Heart right ventricle (tissue), 16 donors: ENCODE data around the gene ADCY4. TPM values are rescaled to one million over a fixed set of nuclear protein-coding genes. Genes with fewer than 3 reads are reported as not detected.

ENCODE experiments used
- ATAC-seq, 8 donors: fragments of 200-7000 bp; cut with Tn5 transposase; one replicate each; pipeline ENCODE4 v1.9.1; 2020; ENCODE audit warnings: mild to moderate bottlenecking in 8 of 8, moderate library complexity in 8 of 8, moderate number of reproducible peaks in 1 of 8
- DNase-seq, 2 donors: peaks; one replicate each; pipeline ENCODE4 v3.0.0-alpha.2; 2020
- H3K27ac ChIP-seq, 10 donors: fragments of 200-600 bp; sonication (generic) in 2 of 10; one replicate each; pipeline versions ENCODE4 v1.5.0 to v1.8.0; 2020 to 2022; ENCODE audit warnings: mild to moderate bottlenecking in 3 of 10
- H3K27me3 ChIP-seq, 7 donors: fragments of 200-600 bp; one replicate each; pipeline ENCODE4 v1.8.0; 2021 to 2022; ENCODE audit warnings: mild to moderate bottlenecking in 2 of 7
- H3K36me3 ChIP-seq, 9 donors: fragments of 200-600 bp; sonication (generic) in 1 of 9; one replicate each; pipeline versions ENCODE4 v1.5.0 to v1.8.0; 2020 to 2022; ENCODE audit warnings: mild to moderate bottlenecking in 2 of 9
- H3K4me1 ChIP-seq, 9 donors: fragments of 200-600 bp; sonication (generic) in 1 of 9; one replicate each; pipeline versions ENCODE4 v1.5.0 to v1.8.0; 2020 to 2022; ENCODE audit warnings: mild to moderate bottlenecking in 4 of 9
- H3K4me3 ChIP-seq, 10 donors: fragments of 200-600 bp; sonication (generic) in 2 of 10; one replicate each; pipeline versions ENCODE4 v1.5.0 to v1.8.0; 2020 to 2022; ENCODE audit warnings: mild to moderate bottlenecking in 7 of 10, moderate library complexity in 2 of 10
- H3K9me3 ChIP-seq, 11 donors: fragments of 200-600 bp in 10 of 11; sonication (generic) in 2 of 11; one replicate each; pipeline versions ENCODE4 v1.5.0 to v1.8.0; 2013 to 2022; ENCODE audit warnings: mild to moderate bottlenecking in 2 of 11, control low read depth in 1 of 11, moderate library complexity in 1 of 11
- CTCF ChIP-seq, 9 donors: fragments of 200-600 bp; sonication (generic) in 2 of 9; IDR thresholded peaks; one replicate each; pipeline versions ENCODE4 v1.5.0 to v1.8.0; 2021 to 2022; ENCODE audit warnings: antibody characterized with exemption in 9 of 9, mild to moderate bottlenecking in 5 of 9, moderate library complexity in 1 of 9
- whole genome bisulfite sequencing, 2 donors: extraction: QIAGEN DNeasy Blood & Tissue Kit; methylation state at CpG; one replicate each; pipeline ENCODE4 v1.1.7; 2013; ENCODE audit warnings: inconsistent platforms in 1 of 2; 5-methylcytosine and 5-hydroxymethylcytosine counted together
- intact Hi-C, 10 donors: fragments of 100-400 bp; cut with DNase I; formaldehyde crosslinking; loops; one replicate each; pipeline versions ENCODE4 v1.11.1 to v1.14.2; 2022
- long read RNA-seq, 3 donors: library from polyadenylated mRNA; unstranded; transcript quantifications; one replicate each; pipeline ENCODE4 v2.0.0, GENCODE V29; 2020 to 2021
- polyA plus RNA-seq, 2 donors: library from polyadenylated mRNA; stranded (reverse); fragments of 200-250 nt; gene quantifications; one replicate each; pipeline ENCODE4 v1.2.3, GENCODE V29; 2013
- total RNA-seq, 10 donors: library from RNA; stranded (reverse); fragmentation: NEBNext Ultra II Directional in 3 of 10; extraction: Animal tissue kit (Norgen Biotek cat#: 25700) in 3 of 10; gene quantifications; one replicate each; pipeline versions ENCODE4 v1.2.1 to v1.2.4, GENCODE V29; 2021 to 2023
- donor health status: Arrhythmogenic right ventricular cardiomyopathy.
- donor health status: ischemic (EF 13 %, LVEDD 7.1; RV severe dilation, severe dysfunction).
- donor health status: healthy with polysubstance abuse.
- donor health status: DM: no; HTN: yes; CAD: no.
- donor health status: DM: no; HTN: no; CAD: no.
- donor health status: ischemic (EF 25% LVEDD 6.9; RV normal size, moderate dysfunction).
- donor health status: ischemic (EF 25% LVEDD 5.7; RV mildly dilated, moderate dysfunction).
- donor health status: healthy.
- donor health status: DM: yes; HTN: yes; CAD: no.
- donor health status: Ischemic cardiomyopathy.
- donor health status: ischemic (EF 35%, LVEDD 5.7; RV mildly dilated, moderate dysfunction).
- donor health status: nonischemic (EF 11% LVEDD 7.7; RV severe dilation, severe dysfunction).
- donor health status: DM: yes; HTN: yes; CAD: no.
- donor health status: PGD.
- donor health status: ischemic (EF 29% LVEDD 5.4; RV normal size, mild dysfunction).
- donor health status: nonischemic (EF 23%, LVEDD 6.1; RV moderate dilation, normal function).

The ADCY4 gene
- total RNA-seq (10 to 100 TPM; 17.4 to 37.0 (median 22.9) TPM), polyA plus RNA-seq (100 to 1,000 TPM in 1 of 2 donors, 10 to 100 TPM in 1; 23.1 to 104 TPM)
- long read RNA-seq, donor 1, transcript ADCY4-202 (25 exons, 3,353 nt) = major isoform, 5 of 27 reads
- long read RNA-seq, donor 1, partial matches to known transcripts = 6 of 27 reads
- long read RNA-seq, donor 1, other reads (novel, unspliced or antisense) = 13 of 27 reads
- long read RNA-seq, donor 2, partial matches to known transcripts = 9 of 31 reads
- long read RNA-seq, donor 2, other reads (novel, unspliced or antisense) = 15 of 31 reads
- long read RNA-seq, donor 3, partial matches to known transcripts = 9 of 36 reads
- long read RNA-seq, donor 3, other reads (novel, unspliced or antisense) = 20 of 36 reads

DNA sequence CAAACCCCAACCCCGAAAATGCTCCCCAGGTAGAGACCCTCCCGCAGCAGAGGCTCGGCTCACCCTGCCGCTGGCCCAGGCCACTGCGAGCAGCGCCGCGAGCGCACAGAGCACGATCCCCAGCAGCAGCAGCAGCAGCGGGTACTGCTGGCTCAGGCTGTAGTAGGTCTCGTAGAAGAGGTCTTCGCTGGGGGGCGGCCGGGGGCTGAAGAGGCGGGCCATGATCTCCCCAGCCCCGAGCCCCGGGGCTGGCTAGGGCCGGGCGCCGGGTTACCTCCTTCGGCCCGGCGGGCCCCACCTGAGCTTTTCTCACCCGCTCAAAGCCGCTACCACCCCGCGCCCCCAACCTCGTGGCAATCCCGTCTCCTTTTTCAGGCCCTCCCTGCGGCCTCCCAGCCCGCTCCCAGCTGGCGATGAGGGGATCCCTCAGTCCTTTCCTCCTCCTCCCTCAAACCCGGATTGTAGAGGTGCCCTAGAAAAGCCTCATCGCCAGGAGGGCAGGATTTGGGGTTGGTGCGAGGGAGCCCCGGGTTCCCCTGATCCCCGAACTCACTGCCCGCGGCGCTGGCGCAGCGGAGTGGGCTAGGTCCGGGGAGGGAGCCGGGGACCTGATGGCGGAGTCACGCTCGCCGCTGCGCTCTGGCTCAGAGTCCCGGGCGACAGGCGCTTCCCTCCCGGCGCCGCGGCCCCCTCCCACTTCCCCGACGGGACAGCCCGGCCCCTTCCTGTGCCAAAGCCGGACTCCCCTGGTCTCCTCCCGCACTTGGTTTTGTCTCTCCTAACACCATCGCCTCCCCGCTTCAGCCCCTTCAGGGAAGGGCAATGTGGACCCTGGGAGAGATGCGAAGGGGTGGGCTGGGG, at the start of gene ADCY4:
Gene ADCY4 (minus strand): TSS at position 641 of the 861 bp plus-strand sequence. CDS start 419 bp downstream, at position 222.
- peak; percentile 38 to 72 (median 62) for ATAC-seq
- Histone ChIP-seq H3K27me3 (peaks cover 0 to 50% (median 25%) of the 10 kb centered on the region in 7 donors), H3K4me3 (peak within 1 kb of the TSS; percentile 47 to 88 (median 70)), H3K36me3 (peaks cover 0 to 38% (median 0%) of the 10 kb centered on the region in 9 donors), H3K9me3 (no peaks in the 10 kb centered on the region), H3K4me1 (peaks cover 12 to 88% (median 55%) of the 10 kb centered on the region in 9 donors), H3K27ac (peak within 1 kb of the TSS; percentile 86 to 98 (median 94))
- intact Hi-C loops = loop anchor here in 8 of 10 donors (1.0 to 5.0 kb wide), 7 partner anchors 32 to 343 kb away; partner anchors contain the start of genes CBLN3 (in 1 of the 8) and KHNYN (in 1 of the 8)
- WGBS, 2 donors = 2 to 3% methylated on average over 61 to 65 of the region's 65 CpGs
- DNase-seq = peak; percentile 70 to 73
- no peak for TF ChIP-seq CTCF (IDR thresholded peaks at IDR 0.05)

DNA sequence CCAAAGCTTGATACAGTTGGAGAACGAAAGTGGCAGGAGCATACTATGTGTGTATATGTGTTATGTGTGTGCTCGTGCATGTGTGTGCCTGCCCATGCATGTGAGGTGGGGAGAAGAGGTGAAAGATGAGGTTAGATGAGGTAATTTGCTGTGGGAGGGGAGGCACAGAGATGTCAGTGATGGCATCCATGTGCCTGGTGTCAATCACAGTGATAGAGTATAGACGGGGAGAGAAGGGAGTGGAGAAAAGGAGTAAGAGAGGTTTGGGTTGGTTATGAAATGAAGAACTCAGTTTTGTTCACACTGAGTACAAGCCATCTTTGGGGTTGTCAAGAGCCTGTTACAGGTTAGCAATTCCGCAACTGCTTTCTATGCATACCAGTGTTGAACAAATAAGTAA, 49.3 kb upstream of the ADCY4 start:
- Histone ChIP-seq H3K36me3 (no peaks in the 10 kb centered on the region), H3K9me3 (no peaks in the 10 kb centered on the region), H3K27ac (no peak overlapping the region), H3K4me3 (no peak overlapping the region), H3K27me3 (peaks cover 0 to 8% (median 0%) of the 10 kb centered on the region in 7 donors), H3K4me1 (peaks cover 0 to 6% (median 4%) of the 10 kb centered on the region in 9 donors)
- WGBS, 2 donors = 88% methylated on average over 4 of the region's 4 CpGs
- TF ChIP-seq CTCF (IDR thresholded peaks at IDR 0.05) = no peak
- intact Hi-C loops = no loop called here
- ATAC-seq (no peak), DNase-seq (no peak)

DNA sequence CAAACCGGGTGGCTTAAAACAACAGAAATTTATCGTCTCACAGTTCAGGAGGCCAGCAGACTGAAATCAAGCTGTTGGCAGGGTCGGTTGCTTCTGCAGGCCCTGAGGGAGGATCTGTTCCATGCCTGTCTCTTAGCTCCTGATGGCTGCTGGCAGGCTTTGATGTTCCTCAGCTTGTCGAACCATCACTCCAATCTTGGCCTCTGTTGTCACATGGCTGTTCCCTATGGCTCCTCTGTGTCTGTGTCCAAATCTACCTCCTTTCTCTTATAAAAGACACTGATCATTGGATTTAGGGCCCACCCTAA, 47.1 kb upstream of the ADCY4 start:
- DNase-seq = no peak
- Histone ChIP-seq H3K9me3 (no peaks in the 10 kb centered on the region), H3K27ac (peak overlapping the region in 1 of 10 donors; percentile 43), H3K36me3 (peaks cover 0 to 4% (median 0%) of the 10 kb centered on the region in 9 donors), H3K4me1 (peaks cover 0 to 7% (median 0%) of the 10 kb centered on the region in 9 donors), H3K4me3 (no peak overlapping the region), H3K27me3 (peaks cover 0 to 8% (median 0%) of the 10 kb centered on the region in 7 donors)
- intact Hi-C loops = no loop called here
- ATAC-seq = no peak
- 58 to 75% methylated on average over 4 of the region's 4 CpGs for WGBS, 2 donors
- TF ChIP-seq CTCF (IDR thresholded peaks at IDR 0.05) = no peak

GRCh38 chr14:24381363-24382063, 46.6 kb upstream of the ADCY4 start:
- peaks cover 0 to 7% (median 0%) of the 10 kb centered on the region in 9 donors for H3K36me3 ChIP-seq
- WGBS, 2 donors = 83 to 84% methylated on average over 8 of the region's 8 CpGs
- peaks cover 0 to 8% (median 0%) of the 10 kb centered on the region in 7 donors for H3K27me3 ChIP-seq
- intact Hi-C loops = no loop called here
- no peak for TF ChIP-seq CTCF (IDR thresholded peaks at IDR 0.05)
- ATAC-seq = no peak
- peaks cover 0 to 12% (median 4%) of the 10 kb centered on the region in 9 donors for H3K4me1 ChIP-seq
- no peak for DNase-seq
- peak overlapping the region in 1 of 10 donors; percentile 43 for H3K27ac ChIP-seq
- H3K9me3 ChIP-seq = no peaks in the 10 kb centered on the region
- H3K4me3 ChIP-seq = no peak overlapping the region
